Mesothelial cell of epicardium (in vitro differentiated cells): Measurements from ENCODE around the gene GSC2. TPM values are rescaled to one million over a fixed set of nuclear protein-coding genes. Genes with fewer than 3 reads are reported as not detected.
A peak's percentile ranks its signal among the peaks of the same experiment; 100 is the strongest.

ENCODE experiments used
- DNase-seq, 2 experiments: peaks; one replicate each; pipeline ENCODE4 v3.0.0; 2021; ENCODE audit warnings: low spot score in 2 of 2; ENCODE audit not compliant: unreplicated experiment in 2 of 2
- H3K27ac Mint-ChIP-seq: 2 replicates; pipeline ENCODE4 v1.8.0; 2021; ENCODE audit warnings: mixed read lengths
- H3K27me3 Mint-ChIP-seq: 2 replicates; pipeline ENCODE4 v1.8.0; 2021; ENCODE audit warnings: low read depth, mixed read lengths
- H3K36me3 Mint-ChIP-seq: 2 replicates; pipeline ENCODE4 v1.8.0; 2021; ENCODE audit warnings: mixed read lengths
- H3K4me1 Mint-ChIP-seq: 2 replicates; pipeline ENCODE4 v1.8.0; 2021; ENCODE audit warnings: mixed read lengths
- H3K4me3 Mint-ChIP-seq: 2 replicates; pipeline ENCODE4 v1.8.0; 2021; ENCODE audit warnings: mild to moderate bottlenecking, moderate library complexity, mixed read lengths
- H3K9me3 Mint-ChIP-seq: 2 replicates; pipeline ENCODE4 v1.8.0; 2021; ENCODE audit warnings: mixed read lengths
- CTCF ChIP-seq: fragments of 200-600 bp; sonication (generic); IDR thresholded peaks from one replicate; pipeline ENCODE4 v1.5.0; 2021; ENCODE audit warnings: antibody characterized with exemption; ENCODE audit not compliant: unreplicated experiment
- total RNA-seq: library from RNA; stranded (reverse); gene quantifications from 3 replicates; pipeline ENCODE4 v1.2.1, GENCODE V29; 2021

Gene GSC2
- total RNA-seq, 1 donor from 2014 or later = not detected

GRCh38 chr22:19147195-19147780 is 2.8 kb downstream of the GSC2 start:
- Mint-ChIP-seq H3K9me3 (no peaks in the 10 kb centered on the region), H3K27ac (no peak overlapping the region), H3K4me1 (peaks cover 14% of the 10 kb centered on the region), H3K4me3 (no peak overlapping the region), H3K36me3 (no peaks in the 10 kb centered on the region), H3K27me3 (peaks cover 60% of the 10 kb centered on the region)
- no peak for TF ChIP-seq CTCF
- no peak for DNase-seq

GRCh38 chr22:19146215-19146968 is 3.7 kb downstream of the GSC2 start:
- peaks cover 51% of the 10 kb centered on the region for H3K27me3 Mint-ChIP-seq
- peaks cover 14% of the 10 kb centered on the region for H3K4me1 Mint-ChIP-seq
- TF ChIP-seq CTCF = no peak
- H3K36me3 Mint-ChIP-seq = peaks cover 2% of the 10 kb centered on the region
- no peak overlapping the region for H3K4me3 Mint-ChIP-seq
- no peak overlapping the region for H3K27ac Mint-ChIP-seq
- H3K9me3 Mint-ChIP-seq = no peaks in the 10 kb centered on the region
- DNase-seq = no peak

- H3K27ac Mint-ChIP-seq = peak overlapping the region; percentile 95
- no peak for DNase-seq
- peaks cover 11% of the 10 kb centered on the region for H3K4me1 Mint-ChIP-seq
- H3K9me3 Mint-ChIP-seq = no peaks in the 10 kb centered on the region
- H3K36me3 Mint-ChIP-seq = peaks cover 13% of the 10 kb centered on the region
- H3K27me3 Mint-ChIP-seq = peaks cover 37% of the 10 kb centered on the region
- peak overlapping the region; percentile 97 for H3K4me3 Mint-ChIP-seq
- TF ChIP-seq CTCF = no peak
These were observed 6.1 kb downstream of the GSC2 start for GRCh38 chr22:19143967-19144400.

- H3K27ac Mint-ChIP-seq = no peak overlapping the region
- H3K4me3 Mint-ChIP-seq = peak overlapping the region; percentile 97
- H3K27me3 Mint-ChIP-seq = peaks cover 29% of the 10 kb centered on the region
- H3K4me1 Mint-ChIP-seq = peaks cover 11% of the 10 kb centered on the region
- H3K36me3 Mint-ChIP-seq = peaks cover 13% of the 10 kb centered on the region
- no peak for DNase-seq
- TF ChIP-seq CTCF = no peak
- no peaks in the 10 kb centered on the region for H3K9me3 Mint-ChIP-seq
These were observed 6.9 kb downstream of the GSC2 start for GRCh38 chr22:19143212-19143611.

GRCh38 chr22:19142394-19142793 is 7.7 kb downstream of the GSC2 start:
- peak overlapping the region; percentile 48 for H3K4me3 Mint-ChIP-seq
- TF ChIP-seq CTCF = no peak

More at GRCh38 chr22:19142394-19142793, 7.7 kb downstream of the GSC2 start:
- no peak overlapping the region for H3K27ac Mint-ChIP-seq
- no peaks in the 10 kb centered on the region for H3K9me3 Mint-ChIP-seq
- peaks cover 11% of the 10 kb centered on the region for H3K4me1 Mint-ChIP-seq
- no peak for DNase-seq
- peaks cover 13% of the 10 kb centered on the region for H3K36me3 Mint-ChIP-seq
- H3K27me3 Mint-ChIP-seq = peaks cover 21% of the 10 kb centered on the region
